GM21529 (cell line): ENCODE measurements around the gene CLTCL1.
"Not testable (repeated sequence)": the region's sequence is repeated elsewhere in the genome, so short reads cannot be mapped to it uniquely, and the experiment has no call there.

Source experiments
- ATAC-seq: cut with Tn5 transposase; IDR thresholded peaks from one replicate; pipeline ENCODE4 v1.9.1; 2021; ENCODE audit not compliant: unreplicated experiment

Gene CLTCL1

DNA sequence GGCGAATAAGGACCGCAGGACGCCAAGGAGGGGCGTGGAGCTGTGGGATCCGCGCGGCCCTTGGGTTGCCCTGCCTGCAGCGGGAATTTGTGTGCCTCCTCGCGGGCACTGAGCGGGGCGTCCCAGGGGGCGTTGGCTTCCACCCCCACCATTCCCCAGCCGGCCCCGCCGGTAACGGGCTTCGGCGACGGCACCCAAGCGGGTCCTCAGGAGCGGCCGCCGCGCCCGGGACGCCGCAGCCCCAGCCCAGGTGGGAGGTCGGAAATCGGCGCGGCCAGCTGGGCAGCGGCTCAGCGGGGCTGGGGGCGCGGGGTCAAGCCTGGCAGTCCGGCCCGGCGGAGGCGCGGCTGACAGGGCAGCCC, 320 bp downstream of the CLTCL1 start:
- peak; percentile 25 for ATAC-seq

DNA sequence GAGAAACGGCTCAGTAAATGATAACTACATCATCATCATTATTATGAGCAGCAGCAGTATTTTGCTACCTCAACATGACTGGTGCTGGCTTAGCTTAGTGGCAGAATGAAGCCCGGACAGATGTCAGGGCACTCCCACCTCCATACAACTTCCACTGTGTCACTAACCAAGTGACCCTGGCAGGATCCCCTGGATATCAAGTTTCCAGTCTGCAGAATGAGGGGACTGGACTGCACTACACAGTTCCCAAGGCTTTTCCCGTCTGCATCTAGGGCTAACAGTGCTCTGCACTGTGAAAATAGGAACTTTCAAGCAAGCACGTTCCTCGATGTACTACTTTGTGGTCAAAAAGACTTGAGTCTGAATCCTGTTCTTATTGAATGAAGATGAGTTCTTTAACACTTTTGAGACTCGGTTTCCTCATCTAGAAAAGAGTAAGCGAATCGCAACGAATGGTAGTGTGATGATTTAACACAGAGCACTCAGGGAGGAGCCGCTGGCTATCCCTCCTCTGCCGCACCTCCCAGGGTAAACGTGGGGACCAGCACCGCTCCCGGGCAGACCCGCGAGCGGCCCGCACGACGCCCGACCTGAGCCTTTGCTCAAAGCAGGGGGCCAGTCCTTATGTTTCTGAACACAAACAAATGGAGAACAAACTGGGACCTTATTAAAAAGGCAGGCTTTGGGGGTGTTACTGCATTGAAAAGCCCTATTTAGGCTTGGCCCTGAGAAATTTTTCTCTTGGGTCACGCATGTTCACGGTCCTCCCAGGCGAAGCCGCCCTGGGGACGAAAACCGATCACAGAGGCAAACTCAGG, 910 bp downstream of the CLTCL1 start:
- no peak for ATAC-seq

DNA sequence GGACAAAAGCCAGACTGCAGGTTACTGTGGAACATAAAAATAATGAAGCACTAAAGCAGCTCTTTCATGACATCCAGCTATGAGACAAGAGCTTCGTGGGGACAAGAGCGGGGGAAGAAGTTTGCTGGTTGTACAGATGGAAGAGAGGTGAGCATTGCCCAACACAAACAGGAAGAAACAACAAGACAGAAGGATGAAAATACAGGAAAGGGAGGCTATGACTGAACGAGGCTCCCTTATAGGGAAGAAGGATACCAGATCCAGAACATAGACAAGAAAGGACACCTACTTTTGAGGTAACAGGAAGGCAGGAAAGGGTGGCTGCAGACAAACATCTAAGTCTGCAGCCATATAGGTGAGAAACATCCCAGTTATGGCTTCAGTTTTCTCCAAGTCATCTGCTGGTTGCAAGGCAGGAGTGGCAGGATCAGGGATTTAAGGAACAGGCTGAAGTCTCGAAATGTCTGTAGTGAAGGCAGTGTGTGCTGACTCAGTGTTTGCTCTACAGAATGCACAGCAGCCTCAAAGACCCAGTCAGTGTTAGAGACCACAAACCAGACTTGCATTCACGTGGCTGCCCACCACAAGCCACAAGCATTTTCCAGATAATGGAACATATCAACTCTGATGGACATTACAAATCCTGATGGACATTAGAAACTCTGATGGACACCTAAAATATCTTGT, 1.9 kb downstream of the CLTCL1 start:
- ATAC-seq = no peak

DNA sequence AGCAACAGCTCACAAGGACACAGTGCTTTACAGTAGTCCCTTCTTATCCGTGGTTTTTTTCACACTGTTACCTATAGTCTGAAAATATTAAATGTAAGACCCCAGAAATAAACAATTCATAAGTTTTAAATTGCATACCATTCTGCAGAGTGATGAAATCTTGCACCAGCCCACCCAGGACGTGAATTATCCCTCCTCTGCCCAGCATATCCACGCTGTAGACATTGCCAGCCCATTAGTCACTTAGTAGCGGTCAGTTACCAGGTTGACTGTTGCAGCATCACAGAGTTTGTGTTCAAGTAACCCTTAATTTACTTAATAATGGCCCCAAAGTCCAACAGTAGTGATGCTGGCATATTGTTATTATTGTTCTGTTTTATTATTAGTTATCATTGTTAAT, 3.6 kb downstream of the CLTCL1 start:
- ATAC-seq = no peak

DNA sequence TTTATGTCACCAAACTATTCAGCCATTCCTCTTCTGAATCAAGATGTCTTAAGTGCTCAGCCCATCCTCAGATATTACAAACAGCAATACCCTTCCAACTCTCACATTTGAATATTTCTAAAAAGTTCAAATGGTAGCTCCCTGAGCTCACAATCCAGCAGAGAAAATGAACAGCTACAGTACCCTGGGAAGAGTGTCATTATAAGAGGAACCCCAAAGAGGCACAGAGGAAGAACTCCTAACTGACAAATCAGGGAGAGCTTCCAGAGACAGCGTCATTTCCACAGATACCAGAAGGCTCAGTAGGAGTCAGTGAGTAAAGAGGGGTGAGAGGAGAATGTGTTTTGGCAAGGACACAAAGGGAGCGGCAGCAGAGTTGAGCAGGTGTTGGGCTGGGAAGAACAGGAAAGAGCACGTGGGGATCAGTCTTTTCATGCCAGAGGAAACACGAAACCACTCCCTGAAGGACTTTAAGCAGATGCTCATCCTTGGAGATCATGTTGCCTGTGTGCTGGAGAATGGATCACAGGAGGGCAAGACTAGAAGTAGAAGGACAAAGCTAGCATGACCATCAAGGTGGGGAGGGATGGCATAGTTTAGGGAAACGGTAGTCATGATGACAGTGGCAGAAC, 4.3 kb downstream of the CLTCL1 start:
- no peak for ATAC-seq

DNA sequence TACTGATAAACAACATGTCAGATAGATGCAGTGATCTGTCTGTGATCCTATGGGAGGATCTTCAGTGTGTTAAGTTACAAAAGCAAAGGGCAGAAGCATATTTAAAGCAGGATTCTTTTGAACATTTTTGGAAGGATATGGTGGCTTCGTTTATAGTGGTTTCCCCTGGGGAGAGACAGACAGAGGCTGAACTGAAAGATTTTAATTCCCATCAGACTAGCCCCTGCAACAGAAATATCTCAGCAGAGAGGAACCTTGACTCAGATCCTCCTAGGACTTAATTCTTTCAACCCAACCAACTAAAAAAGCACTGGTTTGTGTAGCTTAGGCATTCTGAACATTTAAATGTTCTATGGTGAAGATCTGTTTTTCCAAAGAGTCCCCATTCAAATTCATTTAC, 5.7 kb downstream of the CLTCL1 start:
- no peak for ATAC-seq

DNA sequence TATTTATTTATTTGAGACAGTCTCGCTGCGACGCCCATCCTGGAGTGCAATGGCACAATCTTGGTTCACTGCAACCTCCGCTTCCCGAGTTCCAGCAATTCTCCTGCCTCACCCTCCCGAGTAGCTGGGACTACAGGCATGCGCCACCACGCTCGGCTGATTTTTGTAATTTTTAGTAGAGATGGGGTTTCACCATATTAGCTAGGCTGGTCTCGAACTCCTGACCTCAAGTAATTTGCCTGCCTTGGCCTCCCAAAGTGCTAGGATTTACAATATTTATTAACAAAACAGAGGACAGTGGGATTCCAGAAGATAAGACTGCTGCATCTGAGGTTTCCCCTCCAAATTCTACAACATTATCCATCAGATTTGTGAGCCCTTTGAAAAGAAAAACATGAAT, 12.4 kb downstream of the CLTCL1 start:
- not testable (repeated sequence) for ATAC-seq

DNA sequence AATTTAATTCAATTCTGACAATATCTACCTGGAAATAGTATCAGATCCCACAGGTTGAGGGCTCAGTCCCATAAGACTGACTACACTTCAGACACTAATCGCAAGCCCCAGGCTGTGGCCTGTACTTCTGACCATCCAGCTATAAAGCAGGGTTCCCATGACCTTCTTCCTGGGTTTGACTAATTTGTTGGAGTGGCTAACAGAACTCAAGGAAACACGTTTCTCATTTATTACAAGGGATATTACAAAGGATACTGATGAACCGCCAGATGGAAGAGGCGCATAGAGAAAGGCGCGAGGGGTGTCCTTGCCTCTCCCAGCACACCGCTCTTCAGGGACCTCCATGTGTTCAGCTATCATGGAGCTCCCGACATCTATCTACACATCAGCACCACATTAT, 13.7 kb downstream of the CLTCL1 start:
- ATAC-seq = no peak

DNA sequence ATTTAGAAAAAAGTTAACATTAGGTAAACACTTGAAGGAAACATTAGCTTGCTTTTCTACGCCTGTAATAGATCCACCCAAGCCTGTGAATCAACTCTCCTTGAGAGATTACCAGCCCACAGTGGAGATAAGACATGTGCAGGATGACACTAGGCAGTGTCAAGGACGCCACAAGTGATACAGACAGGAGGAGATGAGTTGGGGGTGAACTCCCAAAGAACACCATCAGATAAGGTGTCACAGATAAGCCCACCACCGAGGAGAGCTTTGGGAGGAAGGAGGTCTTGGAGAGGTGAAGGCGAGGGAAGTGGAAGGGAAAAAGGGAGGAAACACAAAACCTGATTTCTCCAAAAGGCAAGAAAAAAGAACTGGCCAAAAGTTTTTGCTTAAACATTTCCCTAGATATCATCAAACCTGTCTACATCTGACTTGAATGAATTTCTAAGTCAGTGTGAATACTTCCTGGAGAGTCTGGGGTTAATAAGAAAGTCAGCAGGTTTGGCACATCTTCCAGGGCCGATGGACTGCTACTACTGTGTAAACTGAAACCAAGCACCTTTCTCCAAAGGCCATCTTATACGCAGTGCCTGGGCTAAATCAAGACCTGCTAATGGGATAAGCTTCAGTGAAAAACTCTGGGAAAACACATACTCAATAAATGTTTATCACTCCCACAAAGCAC, 15.5 kb downstream of the CLTCL1 start:
- no peak for ATAC-seq

DNA sequence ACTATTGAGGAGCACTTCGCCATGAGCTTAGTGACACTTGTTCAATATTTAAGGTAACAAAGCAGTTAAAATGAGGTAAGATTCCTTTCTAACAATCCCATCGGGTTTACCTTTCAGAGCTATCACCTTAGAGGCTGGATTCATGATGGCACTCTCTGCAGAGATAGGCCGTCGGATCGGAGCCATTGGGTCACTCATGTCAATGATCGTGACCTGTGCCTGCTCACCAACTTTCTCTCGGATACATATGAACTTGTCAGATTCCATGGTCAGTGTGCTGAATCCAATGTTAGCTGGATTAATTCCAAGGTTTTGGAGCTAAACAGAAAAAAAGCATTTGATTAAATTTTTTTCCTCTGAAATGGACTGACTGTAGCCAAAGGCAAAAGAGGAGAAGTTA, 16.0 kb downstream of the CLTCL1 start:
- ATAC-seq = no peak

DNA sequence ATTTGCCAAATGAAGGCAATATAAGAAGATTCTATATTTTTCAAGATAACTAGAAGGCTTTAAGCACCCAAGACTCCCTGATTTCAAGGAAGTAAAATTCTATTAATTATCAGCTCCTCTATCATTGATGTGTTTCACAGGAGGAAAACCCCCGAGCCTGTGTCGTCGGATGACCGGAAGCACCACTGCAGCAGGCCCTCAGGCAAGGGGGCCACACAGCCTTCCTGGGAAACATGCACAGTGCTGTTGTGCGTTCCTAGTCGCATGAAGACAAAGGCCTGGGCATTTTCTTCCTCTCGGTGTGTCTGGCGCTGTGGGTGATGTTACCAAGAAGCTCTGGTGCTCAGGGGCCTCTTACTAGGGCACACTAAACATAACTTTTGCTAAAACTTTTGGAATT, 16.4 kb downstream of the CLTCL1 start:
- no peak for ATAC-seq

DNA sequence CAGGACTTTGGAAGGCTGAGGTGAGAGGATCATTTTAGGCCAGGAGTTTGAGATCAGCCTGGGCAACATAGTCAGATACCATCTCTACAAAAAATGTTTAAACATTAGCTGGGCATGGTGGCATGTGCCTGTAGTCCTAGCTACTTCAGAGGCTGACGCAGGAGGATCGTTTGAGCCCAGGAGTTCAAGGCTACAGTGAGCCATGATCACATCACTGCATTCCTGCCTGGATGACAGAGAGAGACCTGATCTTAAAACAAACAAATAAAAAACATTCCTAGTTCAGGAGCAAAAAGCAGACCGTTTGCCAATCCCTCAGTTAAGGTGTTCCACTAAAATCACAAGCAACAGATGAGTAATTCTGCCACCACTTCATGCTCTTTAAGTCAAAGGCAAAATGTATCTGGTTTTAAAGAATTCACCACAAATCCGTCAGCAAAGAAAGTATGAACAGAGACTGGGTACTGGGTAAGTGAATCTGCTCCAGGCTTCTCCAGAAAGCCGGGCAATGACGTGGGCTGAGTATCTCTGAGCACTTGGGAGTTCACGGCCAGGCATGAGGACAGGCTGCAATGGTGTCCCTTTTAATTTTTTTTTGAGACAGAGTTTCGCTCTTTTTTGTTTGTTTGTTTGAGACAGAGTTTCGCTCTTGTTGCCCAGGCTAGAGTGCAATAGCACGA, 19.5 kb downstream of the CLTCL1 start:
- no peak for ATAC-seq

DNA sequence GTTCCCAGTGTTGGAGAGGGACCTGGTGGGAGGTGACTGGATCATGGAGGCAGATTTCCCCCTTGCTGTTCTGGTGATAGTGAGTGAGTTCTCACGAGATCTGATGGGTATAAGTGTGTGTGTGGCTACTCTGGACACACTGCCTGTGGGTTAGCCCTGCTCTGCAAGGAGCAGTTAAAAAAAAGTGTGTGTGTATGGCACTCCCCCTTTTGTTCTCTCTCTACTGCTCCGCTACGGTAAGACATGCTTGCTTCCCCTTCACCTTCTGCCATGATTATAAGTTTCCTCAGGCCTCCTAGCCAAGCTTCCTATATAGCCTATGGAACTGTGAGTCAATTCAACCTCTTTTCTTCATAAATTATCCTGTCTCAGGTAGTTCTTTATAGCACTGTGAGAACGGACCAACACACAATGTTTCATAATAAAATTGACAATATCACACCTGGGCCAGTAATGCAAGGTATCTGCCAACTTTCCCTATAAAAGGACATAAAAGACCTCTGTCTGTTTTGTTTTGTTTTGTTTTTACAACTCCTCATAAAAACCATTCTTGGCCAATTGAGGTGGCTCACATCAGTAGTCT, 20.2 kb downstream of the CLTCL1 start:
- no peak for ATAC-seq

DNA sequence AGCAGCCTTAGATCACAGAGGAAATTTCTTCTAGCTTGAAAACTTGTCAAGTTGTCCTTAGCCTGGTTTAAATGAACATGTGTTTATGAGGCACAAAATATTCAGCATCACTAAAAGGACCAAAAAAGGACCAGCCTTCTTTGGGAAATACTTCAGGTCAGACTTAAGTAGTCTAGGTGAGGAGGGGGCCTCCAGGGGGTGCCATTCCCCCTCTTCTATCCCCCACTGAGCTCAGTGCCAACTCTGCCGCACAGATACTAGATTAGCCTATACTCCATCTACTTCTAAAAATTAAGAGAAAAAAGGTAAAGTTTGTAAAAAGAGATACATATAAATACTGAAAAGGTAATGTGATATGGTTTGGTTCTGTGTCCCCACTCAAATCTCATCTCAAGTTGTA, 20.6 kb downstream of the CLTCL1 start:
- no peak for ATAC-seq

DNA sequence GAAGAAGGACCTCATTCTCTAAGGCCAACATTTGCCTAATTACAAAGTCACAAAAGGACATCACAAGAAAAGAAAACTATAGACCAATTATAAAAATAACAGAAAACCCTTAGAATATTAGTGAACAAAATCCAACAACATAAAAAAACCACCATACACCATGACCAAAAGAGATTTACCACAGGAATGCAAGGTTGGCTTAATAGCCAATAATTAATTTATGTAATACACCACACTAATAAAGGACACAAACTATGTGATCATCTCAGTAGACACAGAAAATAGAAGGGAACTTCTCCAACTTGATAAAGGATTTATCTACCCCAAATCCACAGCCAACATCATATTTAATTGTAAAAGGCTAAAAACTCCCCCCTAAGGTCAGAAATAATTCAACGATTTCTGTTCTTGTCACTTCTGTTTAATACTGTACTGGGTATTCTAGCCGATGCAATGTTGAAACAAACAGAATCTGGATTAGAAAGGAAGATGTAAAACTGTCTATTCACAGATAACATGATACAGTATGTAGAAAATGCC, 24.9 kb downstream of the CLTCL1 start:
- no peak for ATAC-seq

DNA sequence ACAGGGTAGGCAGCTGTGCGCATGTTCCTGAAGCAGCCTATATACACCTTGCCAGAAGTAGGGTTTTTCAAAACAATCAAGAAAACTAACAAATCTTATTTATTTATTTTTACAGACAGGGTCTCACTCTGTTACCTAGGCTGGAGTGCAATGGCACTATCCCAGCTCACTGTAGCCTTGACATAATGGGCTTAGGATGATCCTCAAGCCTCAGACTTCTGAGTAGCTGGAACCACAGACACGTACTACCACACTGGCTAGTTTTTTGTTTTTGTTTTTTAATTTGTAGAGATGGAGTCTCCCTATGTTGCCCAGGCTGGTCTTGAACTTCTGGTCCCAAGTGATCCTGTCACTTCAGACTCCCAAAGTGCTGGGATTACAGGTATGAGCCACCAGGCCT, 25.7 kb downstream of the CLTCL1 start:
- ATAC-seq = no peak

DNA sequence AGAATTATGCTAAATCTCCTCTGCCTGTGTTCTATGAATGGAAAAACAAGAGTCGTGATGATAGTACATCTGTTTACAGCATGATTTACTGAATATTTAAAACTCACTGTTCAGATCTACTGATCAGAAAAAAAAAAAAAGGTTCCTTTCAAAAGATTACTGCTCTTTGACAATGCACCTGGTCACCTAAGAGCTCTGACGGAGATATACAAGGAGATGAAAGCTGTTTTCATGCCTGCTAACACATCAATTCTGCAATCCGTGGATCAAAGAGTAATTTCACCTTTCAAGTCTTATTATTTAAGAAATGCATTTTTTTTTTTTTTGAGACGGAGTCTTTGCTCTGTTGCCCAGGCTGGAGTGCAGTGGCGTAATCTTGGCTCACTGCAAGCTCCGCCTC, 30.7 kb downstream of the CLTCL1 start:
- ATAC-seq = no peak

DNA sequence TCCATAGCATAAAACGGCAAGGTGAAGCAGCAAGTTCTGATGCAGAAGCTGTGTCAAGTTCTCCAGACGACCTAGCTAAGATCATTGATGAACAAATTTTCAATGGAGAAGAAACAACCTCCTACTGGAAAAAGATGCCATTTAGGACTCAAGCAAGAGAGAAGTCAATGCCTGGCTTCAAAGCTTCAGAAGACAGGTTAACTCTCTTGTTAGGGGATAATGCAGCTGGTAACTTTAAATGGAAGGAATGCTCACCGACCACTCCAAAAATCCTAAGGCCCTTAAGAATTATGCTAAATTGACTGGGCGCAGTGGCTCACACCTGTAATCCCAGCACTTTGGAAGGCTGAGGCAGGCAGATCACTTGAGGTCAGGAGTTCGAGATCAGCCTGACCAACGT, 31.3 kb downstream of the CLTCL1 start:
- ATAC-seq = no peak

DNA sequence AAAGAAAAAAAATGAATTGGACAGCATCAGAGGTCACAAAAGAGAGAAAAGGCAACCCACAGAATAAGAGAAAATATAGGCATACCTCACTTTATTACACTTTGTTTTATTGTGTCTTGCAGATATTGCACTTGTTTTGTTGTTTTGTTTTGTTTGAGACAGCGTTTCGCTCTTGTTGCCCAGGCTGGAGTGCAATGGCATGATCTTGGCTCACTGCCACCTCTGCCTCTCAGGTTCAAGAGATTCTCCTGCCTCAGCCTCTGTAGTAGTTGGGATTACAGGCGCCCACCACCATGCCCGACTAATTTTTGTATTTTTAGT, 32.6 kb downstream of the CLTCL1 start:
- not testable (repeated sequence) for ATAC-seq

DNA sequence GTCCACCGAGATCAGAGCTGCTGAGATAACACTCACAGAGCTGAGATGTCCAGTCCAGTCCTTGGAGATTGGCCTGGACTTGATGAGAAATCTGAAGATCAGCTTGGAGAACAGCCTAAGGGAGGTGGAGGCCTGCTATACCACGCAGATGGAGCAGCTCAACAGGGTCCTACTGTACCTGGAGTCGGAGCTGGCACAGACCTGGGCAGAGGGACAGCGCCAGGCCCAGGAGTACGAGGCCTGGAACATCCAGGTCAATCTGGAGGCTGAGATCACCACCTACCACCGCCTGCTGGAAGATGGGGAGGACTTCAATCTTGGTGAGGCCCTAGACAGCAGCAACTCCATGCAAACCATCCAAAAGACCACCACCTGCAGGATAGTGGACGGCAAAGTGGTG, 33.1 kb downstream of the CLTCL1 start:
- ATAC-seq = no peak

DNA sequence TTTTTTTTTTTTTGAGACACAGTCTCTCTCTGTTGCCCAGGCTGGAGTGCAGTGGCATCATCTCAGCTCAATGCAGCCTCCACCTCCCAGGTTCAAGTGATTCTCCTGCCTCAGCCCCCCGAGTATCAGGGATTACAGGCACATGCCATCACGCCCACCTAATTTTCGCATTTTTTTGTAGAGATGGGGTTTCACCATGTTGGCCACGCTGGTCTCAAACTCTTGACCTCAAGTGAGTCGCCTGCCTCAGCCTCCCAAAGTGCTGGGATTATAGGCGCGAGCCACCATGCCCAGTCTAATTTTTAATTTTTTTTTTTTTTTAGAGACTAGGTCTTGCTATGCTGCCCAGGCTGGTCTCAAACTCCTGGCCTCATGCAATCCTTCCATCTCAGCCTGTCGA, 35.2 kb downstream of the CLTCL1 start:
- not testable (repeated sequence) for ATAC-seq
